ENCODE results near the gene PYCR2. TPM values are rescaled to one million over a fixed set of nuclear protein-coding genes. Genes with fewer than 3 reads are reported as not detected.

The PYCR2 gene
- total and polyA plus RNA-seq, 2 of the 8 experiments (the other 6 are each of a cell fraction or from before 2014, with no cell fraction given): 79.3 to 84.6 TPM

DNA sequence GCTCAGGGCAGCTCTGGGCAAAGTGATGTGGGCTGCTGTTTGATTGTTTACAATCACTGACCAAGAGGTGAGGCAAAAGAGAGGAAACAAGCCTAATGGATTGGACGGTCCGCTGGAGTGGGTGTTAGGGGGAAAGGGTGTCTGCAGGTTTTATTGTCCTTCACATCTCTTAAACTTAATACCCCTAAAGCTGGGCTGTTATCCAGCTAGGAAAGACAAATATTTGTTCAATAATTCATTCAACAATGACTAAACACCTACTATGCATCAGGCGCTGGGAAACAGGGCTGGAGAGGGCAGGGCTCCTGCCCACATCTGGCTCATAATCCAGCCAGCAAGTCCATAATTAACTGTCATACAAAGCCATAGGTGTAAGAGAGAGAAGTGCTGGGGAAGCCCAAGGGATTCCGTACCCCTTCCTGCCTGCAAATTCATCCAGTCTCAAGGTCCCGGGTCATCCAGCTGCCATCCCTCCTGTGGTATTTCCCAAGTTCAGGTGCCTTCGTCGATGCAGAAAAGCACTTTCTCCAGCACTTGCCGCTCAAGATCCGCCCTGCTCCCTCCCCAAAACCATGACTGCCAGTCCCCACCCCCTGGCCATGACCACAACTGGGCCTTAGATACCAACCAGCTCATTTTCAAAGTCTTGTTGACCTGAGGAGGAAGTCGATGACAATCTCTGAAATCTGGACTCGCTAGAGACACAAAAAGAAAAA lies 52.5 kb downstream of the PYCR2 start:
- H3K4ac ChIP-seq (replicated peaks; ENCODE audit: insufficient read length, low read depth, low read length): no peak overlapping the region
- no peak overlapping the region for H4K91ac ChIP-seq (replicated peaks; ENCODE audit: insufficient read length, low read length)
- peaks cover 0 to 3% of the 10 kb centered on the region in 2 experiments for H4K20me1 ChIP-seq (replicated peaks in 1 of 2; ENCODE audit: control insufficient read depth in 1 of 2, insufficient read depth in 2 of 2, low read length in 2 of 2)
- H3K23me2 ChIP-seq (ENCODE audit: low read depth, low read length): no peaks in the 10 kb centered on the region
- peaks cover 0 to 3% (median 0%) of the 10 kb centered on the region in 4 experiments; a peak in 2 of 7 replicates for H3K4me1 ChIP-seq (replicated peaks in 1 of 4; ENCODE audit: control insufficient read depth in 3 of 4, insufficient read depth in 4 of 4, low read length in 3 of 4)
- no peak overlapping the region; a peak in 1 of 7 replicates for H3K9ac ChIP-seq (replicated peaks in 1 of 4; ENCODE audit: extremely low read depth in 1 of 4, low read depth in 3 of 4, low read length in 3 of 4)
- no peak overlapping the region for H3K27ac ChIP-seq (ENCODE audit: low read depth, low read length)
- POLR2A ChIA-PET (ENCODE audit: partially characterized antibody): interaction anchor here (1.5 to 4.6 kb wide), 2 partner anchors 10 to 16 kb away, joined by 3 to 27 read pairs; partner anchors contain the start of gene TMEM63A
- H3K4me2 ChIP-seq (ENCODE audit: insufficient read depth in 1 of 2, low read depth in 2 of 2, low read length in 2 of 2): no peak overlapping the region
- no peak overlapping the region for H3K14ac ChIP-seq (ENCODE audit: insufficient read length)
- no peak overlapping the region for H2BK5ac ChIP-seq (ENCODE audit: low read depth, low read length)
- no peaks in the 10 kb centered on the region for H3K79me2 ChIP-seq (ENCODE audit: control insufficient read depth in 1 of 2, insufficient read depth in 2 of 2, low read length in 2 of 2)
- FAIRE-seq (no peak), DNase-seq (ENCODE audit: low read depth in 1 of 2, low spot score in 2 of 2) (no peak)
- H3K23ac ChIP-seq (ENCODE audit: insufficient read length): no peak overlapping the region
- no peak overlapping the region for H2BK15ac ChIP-seq (ENCODE audit: low read length)
- H2AK5ac ChIP-seq (ENCODE audit: low read depth, low read length): no peak overlapping the region
- H4K5ac ChIP-seq (ENCODE audit: insufficient read length, low read depth, low read length): no peak overlapping the region
- no peak overlapping the region; the same call in 1 of the 2 replicates for H4K8ac ChIP-seq (ENCODE audit: extremely low read depth, insufficient read depth, low read length)
- H3K27me3 ChIP-seq (replicated peaks in 1 of 4; ENCODE audit: control insufficient read depth in 3 of 4, extremely low read depth in 1 of 4, insufficient read depth in 3 of 4, low read length in 3 of 4): no peaks in the 10 kb centered on the region
- no peak overlapping the region for H3K18ac ChIP-seq (ENCODE audit: extremely low read depth, low read length)
- WGBS, 2 experiments (ENCODE audit: extremely low coverage in 1 of 2, insufficient coverage in 1 of 2, insufficient read length in 1 of 2, insufficient replicate concordance in 2 of 2, low coverage in 1 of 2, low lambda C conversion rate in 2 of 2, missing lambda C conversion rate in 1 of 2): 84% methylated on average over 11 of the region's 11 CpGs; no CpG with 5 or more reads in 1 of the 2 experiments
- no peak overlapping the region for H2BK20ac ChIP-seq (ENCODE audit: low read length)
- H2BK120ac ChIP-seq (replicated peaks; ENCODE audit: low read depth, low read length): no peak overlapping the region
- no peak overlapping the region for H3K4me3 ChIP-seq (ENCODE audit: extremely low read depth in 1 of 4, insufficient read depth in 2 of 4, low read depth in 3 of 4, low read length in 4 of 4)
- H2BK12ac ChIP-seq (ENCODE audit: low read depth, low read length): no peak overlapping the region
- peaks cover 8% of the 10 kb centered on the region for H3K79me1 ChIP-seq (ENCODE audit: low read depth, low read length)
- no peaks in the 10 kb centered on the region for H3K9me3 ChIP-seq (ENCODE audit: insufficient read depth in 2 of 2, low read depth in 1 of 2, low read length in 1 of 2)
- H3K56ac ChIP-seq (replicated peaks; ENCODE audit: insufficient read length, low read depth, low read length): no peak overlapping the region
- CTCF ChIA-PET (ENCODE audit: partially characterized antibody): interaction anchor here (0.6 to 3.1 kb wide), 16 partner anchors 9 to 397 kb away, joined by 3 to 12 read pairs (median 4); partner anchors contain the start of gene LEFTY1
- peaks cover 2 to 18% (median 5%) of the 10 kb centered on the region in 4 experiments; a peak in 5 of 8 replicates for H3K36me3 ChIP-seq (ENCODE audit: control insufficient read depth in 2 of 4, insufficient read depth in 4 of 4, low read length in 3 of 4)
- no peak overlapping the region for H2AFZ ChIP-seq (ENCODE audit: low read length)
- no peak for TF ChIP-seq HDAC2 (IDR thresholded peaks at IDR 0.05; ENCODE audit: borderline replicate concordance in 1 of 2, low read depth in 2 of 2, low read length in 2 of 2)
- no peak for TF ChIP-seq JUN (IDR thresholded peaks at IDR 0.05; ENCODE audit: low read depth, low read length)
- TF ChIP-seq HDAC6 (IDR thresholded peaks at IDR 0.05; ENCODE audit: low read depth, low read length): no peak
- no peak for TF ChIP-seq KDM5A (IDR thresholded peaks at IDR 0.05; ENCODE audit: low read length)
- TF ChIP-seq TAF1 (IDR thresholded peaks at IDR 0.05; ENCODE audit: low read depth, low read length): no peak
- TF ChIP-seq SP1 (IDR thresholded peaks at IDR 0.05; ENCODE audit: low read depth, low read length): no peak
- TF ChIP-seq, protein P1, sequence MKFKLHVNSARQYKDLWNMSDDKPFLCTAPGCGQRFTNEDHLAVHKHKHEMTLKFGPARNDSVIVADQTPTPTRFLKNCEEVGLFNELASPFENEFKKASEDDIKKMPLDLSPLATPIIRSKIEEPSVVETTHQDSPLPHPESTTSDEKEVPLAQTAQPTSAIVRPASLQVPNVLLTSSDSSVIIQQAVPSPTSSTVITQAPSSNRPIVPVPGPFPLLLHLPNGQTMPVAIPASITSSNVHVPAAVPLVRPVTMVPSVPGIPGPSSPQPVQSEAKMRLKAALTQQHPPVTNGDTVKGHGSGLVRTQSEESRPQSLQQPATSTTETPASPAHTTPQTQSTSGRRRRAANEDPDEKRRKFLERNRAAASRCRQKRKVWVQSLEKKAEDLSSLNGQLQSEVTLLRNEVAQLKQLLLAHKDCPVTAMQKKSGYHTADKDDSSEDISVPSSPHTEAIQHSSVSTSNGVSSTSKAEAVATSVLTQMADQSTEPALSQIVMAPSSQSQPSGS (IDR thresholded peaks at IDR 0.05; ENCODE audit: low read length): no peak
- TF ChIP-seq POLR2A (IDR thresholded peaks at IDR 0.05; ENCODE audit: control extremely low read depth in 1 of 2, low read depth in 2 of 2, low read length in 2 of 2): no peak
- TF ChIP-seq TEAD4 (IDR thresholded peaks at IDR 0.05; ENCODE audit: low read depth, low read length): no peak
- no peak for TF ChIP-seq RFX5 (IDR thresholded peaks at IDR 0.05; ENCODE audit: borderline replicate concordance, low read depth, low read length)
- no peak for TF ChIP-seq SAP30 (IDR thresholded peaks at IDR 0.05; ENCODE audit: insufficient read depth, insufficient replicate concordance, low read length)
